Stomach (tissue), 9 donors: ENCODE results near the gene RETREG3. TPM values are rescaled to one million over a fixed set of nuclear protein-coding genes. Genes with fewer than 3 reads are reported as not detected.
"Not testable (repeated sequence)": the region's sequence is repeated elsewhere in the genome, so short reads cannot be mapped to it uniquely, and the experiment has no call there.

Experiments
- DNase-seq, 2 donors: peaks; one replicate each; pipeline versions ENCODE4 v3.0.0 to v3.0.0-alpha.2; 2013 to 2019
- H3K27ac ChIP-seq, 5 donors: fragments of 200-600 bp in 4 of 5; sonication (generic) in 4 of 5; one replicate each; pipeline ENCODE4 v1.5.1; 2013 to 2019; ENCODE audit warnings: mild to moderate bottlenecking in 1 of 5, moderate library complexity in 1 of 5
- H3K27me3 ChIP-seq, 3 donors: fragments of 200-600 bp; sonication (generic); one replicate each; pipeline ENCODE4 v1.5.1; 2017 to 2019; ENCODE audit warnings: mixed run types in 1 of 3
- H3K36me3 ChIP-seq, 4 donors: fragments of 200-600 bp; sonication (generic); 1 replicate in 3 of 4; 2 replicates in 1 of 4; pipeline ENCODE4 v1.5.1; 2016 to 2019
- H3K4me1 ChIP-seq, 4 donors: fragments of 200-600 bp; sonication (generic); one replicate each; pipeline ENCODE4 v1.5.1; 2016 to 2019
- H3K4me3 ChIP-seq, 4 donors: fragments of 200-600 bp; sonication (generic) in 3 of 4; one replicate each; pipeline ENCODE4 v1.5.1; 2016 to 2019; ENCODE audit warnings: mild to moderate bottlenecking in 1 of 4
- H3K9me3 ChIP-seq, 4 donors: fragments of 200-600 bp; sonication (generic); one replicate each; pipeline ENCODE4 v1.5.1; 2016 to 2019
- CTCF ChIP-seq, 7 experiments: fragments of 450-650 bp in 4 of 7; fragments of 200-600 bp in 3 of 7; sonication (generic) in 3 of 7; IDR thresholded peaks; one replicate each; pipeline ENCODE4 v1.5.1; 2016 to 2019; ENCODE audit warnings: antibody characterized with exemption in 7 of 7, control low read depth in 2 of 7, mild to moderate bottlenecking in 1 of 7
- EP300 ChIP-seq: sonication (generic); formaldehyde crosslinking; IDR thresholded peaks from one replicate; pipeline ENCODE4 v1.6.1; 2017; ENCODE audit warnings: antibody characterized with exemption
- POLR2A ChIP-seq, 4 donors: fragments of 450-650 bp; IDR thresholded peaks; one replicate each; pipeline ENCODE4 v1.6.1; 2016; ENCODE audit warnings: antibody characterized with exemption in 4 of 4, control low read depth in 2 of 4, mild to moderate bottlenecking in 1 of 4, moderate library complexity in 1 of 4
- POLR2AphosphoS5 ChIP-seq, 3 donors: sonication (generic); formaldehyde crosslinking; IDR thresholded peaks; one replicate each; pipeline ENCODE4 v1.6.1; 2016; ENCODE audit warnings: antibody characterized with exemption in 3 of 3
- WGBS, 5 donors: extraction: QIAGEN DNeasy Blood & Tissue Kit in 3 of 5; methylation state at CpG; one replicate each; pipeline versions ENCODE4 v1.1.5 to v1.1.7; 2013 to 2018; 5-methylcytosine and 5-hydroxymethylcytosine counted together
- intact Hi-C: fragments of 100-400 bp; cut with DNase I; formaldehyde crosslinking; loops from one replicate; pipeline ENCODE4 v1.15.1; 2023; ENCODE audit warnings: low total_unique reads
- polyA plus RNA-seq, 3 donors: library from polyadenylated mRNA; stranded (reverse); fragments of 200-250 nt; gene quantifications; one replicate each; pipeline ENCODE4 v1.2.3, GENCODE V29; 2013
- total RNA-seq, 5 donors: library from RNA; depleted of rRNA; stranded (reverse); fragments of >200 nt; gene quantifications; one replicate each; pipeline versions ENCODE4 v1.1.0 to v1.2.3, GENCODE V29; 2014 to 2016
- donor health status: healthy with polysubstance abuse.
- donor health status: Bipolar disorder and iron deficiency.
- donor health status: healthy.

The RETREG3 gene
- total and polyA plus RNA-seq, 8 donors: 9.5 to 74.8 (median 25.5) TPM

DNA sequence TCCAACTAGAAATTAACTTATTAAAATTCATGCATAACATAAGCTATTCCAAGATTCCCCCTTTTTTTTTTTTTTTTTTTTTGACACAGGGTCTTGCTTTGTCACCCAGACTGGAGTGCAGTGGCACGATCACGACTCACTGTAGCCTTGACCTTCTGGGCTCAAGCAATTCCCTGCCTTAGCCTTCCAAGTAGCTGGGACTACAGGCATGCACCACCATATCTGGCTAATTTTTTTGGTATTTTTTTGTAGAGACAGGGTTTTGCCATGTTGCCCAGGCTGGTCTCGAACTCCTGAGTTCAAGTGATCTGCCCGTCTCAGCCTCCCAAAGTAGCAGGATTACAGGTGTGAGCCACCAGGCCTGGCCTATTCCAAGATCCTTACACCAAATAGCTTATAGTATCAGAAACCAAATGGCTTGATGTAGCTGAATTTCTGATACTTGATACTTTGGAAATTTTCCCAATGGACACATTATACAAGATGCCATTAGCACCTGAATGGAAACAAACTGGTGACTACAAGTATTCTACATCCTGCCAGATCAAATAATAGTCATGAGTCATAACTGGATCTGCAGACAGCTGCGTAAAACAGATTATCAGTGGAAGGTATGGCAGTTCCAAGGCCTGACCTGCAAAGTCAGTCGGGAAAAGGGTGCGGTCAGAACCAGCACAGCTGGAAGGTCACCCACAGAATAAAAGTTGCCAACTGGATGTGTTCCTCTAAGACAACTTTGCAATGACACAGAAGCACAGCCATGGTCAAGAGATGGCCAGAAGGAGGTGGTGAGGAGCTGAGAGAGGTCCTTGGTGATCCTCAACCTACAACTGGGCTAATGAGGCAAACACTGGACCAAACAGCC is 14.8 kb upstream of the RETREG3 start:
- intact Hi-C loops: no loop called here
- Histone ChIP-seq H3K9me3 (no peaks in the 10 kb centered on the region), H3K27me3 (no peaks in the 10 kb centered on the region), H3K36me3 (no peaks in the 10 kb centered on the region), H3K4me3 (no peak overlapping the region), H3K27ac (peak overlapping the region; percentile 71 to 88 (median 79)), H3K4me1 (peaks cover 3 to 26% (median 11%) of the 10 kb centered on the region in 4 donors)
- TF ChIP-seq CTCF (IDR thresholded peaks at IDR 0.05) (no peak), POLR2AphosphoS5 (IDR thresholded peaks at IDR 0.05) (peak; percentile 45 to 92 (median 78))
- WGBS, 5 donors: 55 to 73% (median 63%) methylated on average over 7 of the region's 7 CpGs
- peak; percentile 81 to 84 for DNase-seq

- no peak for DNase-seq
- intact Hi-C loops: no loop called here
- peaks cover 9 to 28% (median 14%) of the 10 kb centered on the region in 4 donors for H3K4me1 ChIP-seq
- H3K27ac ChIP-seq: peak overlapping the region in 3 of 5 donors; percentile 75 to 79 (median 79)
- WGBS, 5 donors: 81 to 94% (median 89%) methylated on average over 2 of the region's 2 CpGs
- no peaks in the 10 kb centered on the region for H3K9me3 ChIP-seq
- TF ChIP-seq POLR2AphosphoS5 (IDR thresholded peaks at IDR 0.05) (no peak), POLR2A (IDR thresholded peaks at IDR 0.05) (no peak), EP300 (no peak), CTCF (IDR thresholded peaks at IDR 0.05) (no peak)
- H3K4me3 ChIP-seq: no peak overlapping the region
- H3K36me3 ChIP-seq: no peaks in the 10 kb centered on the region
- no peaks in the 10 kb centered on the region for H3K27me3 ChIP-seq
Measured at GRCh38 chr17:42623271-42623670, 14.1 kb upstream of the RETREG3 start.

DNA sequence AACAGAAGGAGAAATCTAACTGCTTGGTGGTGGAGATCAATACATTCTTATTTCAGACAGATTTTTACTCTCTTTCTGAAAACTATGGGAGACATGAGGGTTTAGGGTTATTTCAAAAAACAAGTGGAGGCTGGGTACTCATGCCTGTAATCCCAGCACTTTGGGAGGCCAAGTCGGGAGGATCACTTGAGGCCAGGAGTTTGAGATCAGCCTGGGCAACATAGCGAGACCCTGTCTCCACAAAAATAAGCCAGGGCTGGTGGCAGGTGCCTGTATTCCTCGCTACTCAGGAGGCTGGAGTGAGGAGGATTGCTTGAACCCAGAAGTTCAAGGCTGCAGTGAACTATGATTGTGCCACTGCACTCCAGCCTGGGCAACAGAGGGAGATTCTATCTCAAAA is 12.8 kb upstream of the RETREG3 start:
- H3K4me1 ChIP-seq: peaks cover 15 to 35% (median 20%) of the 10 kb centered on the region in 4 donors
- DNase-seq, H3K9me3 ChIP-seq, H3K4me3 ChIP-seq, intact Hi-C loops, H3K27ac ChIP-seq, H3K36me3 ChIP-seq, H3K27me3 ChIP-seq: not testable (repeated sequence)
- WGBS, 5 donors: 94 to 98% (median 95%) methylated on average over 3 of the region's 3 CpGs

GRCh38 chr17:42618442-42619150 is 9.4 kb upstream of the RETREG3 start:
- intact Hi-C loops: no loop called here
- H3K27me3 ChIP-seq: no peaks in the 10 kb centered on the region
- DNase-seq: peak; percentile 76 to 86
- no peak overlapping the region for H3K4me3 ChIP-seq
- WGBS, 5 donors: 25 to 37% (median 35%) methylated on average over 9 of the region's 9 CpGs
- peaks cover 15 to 26% (median 16%) of the 10 kb centered on the region in 4 donors for H3K4me1 ChIP-seq
- H3K27ac ChIP-seq: peak overlapping the region; percentile 64 to 77 (median 71)
- TF ChIP-seq CTCF (IDR thresholded peaks at IDR 0.05) (peak in 3 of 7 experiments; percentile 8 to 65 (median 43)), POLR2A (IDR thresholded peaks at IDR 0.05) (no peak), POLR2AphosphoS5 (IDR thresholded peaks at IDR 0.05) (peak in 2 of 3 donors; percentile 74 to 83)
- peaks cover 24 to 27% (median 26%) of the 10 kb centered on the region in 4 donors for H3K36me3 ChIP-seq
- no peaks in the 10 kb centered on the region for H3K9me3 ChIP-seq
